HepG2 (cell line): ENCODE results near the gene SERTAD1. TPM values are rescaled to one million over a fixed set of nuclear protein-coding genes. Genes with fewer than 3 reads are reported as not detected.

ENCODE experiments used
- ARNT ChIP-seq: fragments of 450-650 bp; IDR thresholded peaks from 2 replicates; pipeline ENCODE4 v1.6.1; 2017
- ATAD3A ChIP-seq: sonication (generic); formaldehyde crosslinking; IDR thresholded peaks from 2 replicates; pipeline ENCODE4 v1.4.0; 2020; ENCODE audit warnings: missing genetic modification reagents
- BCLAF1 ChIP-seq: fragments of 450-650 bp; IDR thresholded peaks from 2 replicates; pipeline ENCODE4 v1.6.1; 2017; ENCODE audit warnings: mild to moderate bottlenecking
- EED ChIP-seq: sonication (generic); formaldehyde crosslinking; IDR thresholded peaks from 2 replicates; pipeline ENCODE4 v1.5.0; 2020; ENCODE audit warnings: mild to moderate bottlenecking, missing genetic modification reagents
- ELF1 ChIP-seq: sonication (generic); formaldehyde crosslinking; IDR thresholded peaks from 2 replicates; pipeline ENCODE4 v1.4.0; 2020; ENCODE audit warnings: missing genetic modification reagents
- GABPB1 ChIP-seq: IDR thresholded peaks from 2 replicates; pipeline ENCODE4 v1.6.1; 2016; ENCODE audit warnings: mild to moderate bottlenecking, missing genetic modification reagents, moderate library complexity, missing compliant biosample characterization
- GRHL1 ChIP-seq: sonication (generic); formaldehyde crosslinking; conservative IDR thresholded peaks from 2 replicates; pipeline ENCODE4 v1.8.0; 2022; ENCODE audit warnings: missing genetic modification reagents
- HHEX ChIP-seq: IDR thresholded peaks from 2 replicates; pipeline ENCODE4 v1.6.1; 2016; ENCODE audit warnings: control low read depth
- MTA3 ChIP-seq: sonication (generic); formaldehyde crosslinking; IDR thresholded peaks from 2 replicates; pipeline ENCODE4 v1.4.0; 2020; ENCODE audit warnings: missing genetic modification reagents
- NFE2 ChIP-seq: sonication (generic); formaldehyde crosslinking; IDR thresholded peaks from 2 replicates; pipeline ENCODE4 v1.4.0; 2020; ENCODE audit warnings: missing genetic modification reagents
- PCBP2 ChIP-seq: fragments of 200-400 bp; formaldehyde crosslinking; optimal IDR thresholded peaks from 2 replicates; pipeline ENCODE3; 2018; ENCODE audit warnings: low read length, low read depth; ENCODE audit not compliant: poor library complexity, severe bottlenecking
- RARA ChIP-seq: IDR thresholded peaks from 2 replicates; pipeline ENCODE4 v1.6.1; 2016; ENCODE audit warnings: missing genetic modification reagents, missing compliant biosample characterization
- SRSF4 ChIP-seq: fragments of 200-400 bp; formaldehyde crosslinking; IDR thresholded peaks from one replicate; pipeline ENCODE4 v1.6.1; 2018; ENCODE audit warnings: mild to moderate bottlenecking, low read depth, low read length, moderate library complexity; ENCODE audit not compliant: poor library complexity, severe bottlenecking
- TAF1 ChIP-seq: sonication (generic); formaldehyde crosslinking; IDR thresholded peaks from 2 replicates; pipeline ENCODE4 v1.4.0; 2020; ENCODE audit warnings: missing genetic modification reagents
- TEAD2 ChIP-seq: sonication (generic); formaldehyde crosslinking; IDR thresholded peaks from 2 replicates; pipeline ENCODE4 v1.9.0; 2021; ENCODE audit warnings: missing genetic modification reagents
- TFE3 ChIP-seq: IDR thresholded peaks from 2 replicates; pipeline ENCODE4 v1.6.1; 2016
- THYN1 ChIP-seq: sonication (generic); formaldehyde crosslinking; IDR thresholded peaks from 2 replicates; pipeline ENCODE4 v1.8.1; 2023; ENCODE audit warnings: low read depth, mild to moderate bottlenecking, moderate library complexity, missing genetic modification reagents, borderline replicate concordance
- ZNF260 ChIP-seq: sonication (generic); formaldehyde crosslinking; IDR thresholded peaks from 2 replicates; pipeline ENCODE4 v1.4.0; 2020; ENCODE audit warnings: missing genetic modification reagents, low read depth, mild to moderate bottlenecking, borderline replicate concordance
- ZNF558 ChIP-seq: sonication (generic); formaldehyde crosslinking; IDR thresholded peaks from 2 replicates; pipeline ENCODE4 v1.9.0; 2022; ENCODE audit warnings: mild to moderate bottlenecking, missing genetic modification reagents, borderline replicate concordance
- ZNF615 ChIP-seq: sonication (generic); formaldehyde crosslinking; IDR thresholded peaks from 2 replicates; pipeline ENCODE4 v1.5.0; 2020; ENCODE audit warnings: mild to moderate bottlenecking, missing genetic modification reagents, borderline replicate concordance
- polyA plus RNA-seq, 8 experiments: library from polyadenylated mRNA; depleted of rRNA in 3 of 8; stranded (reverse) in 7 of 8; unstranded in 1 of 8; fragments of >200 nt; fragmentation: Illumina TruSeq in 4 of 8; extraction: Trizol in 4 of 8; gene quantifications; 2 replicates each; pipeline versions ENCODE4 v1.2.1 to v1.2.3, GENCODE V29; 2011 to 2016; ENCODE audit warnings: low read depth in 4 of 8, missing spikeins in 1 of 8, mixed read lengths in 1 of 8; ENCODE audit not compliant: insufficient read depth in 1 of 8
- total RNA-seq, 5 experiments: library from RNA; depleted of rRNA; stranded (reverse); fragments of >200 nt; fragmentation: Illumina TruSeq; extraction: Trizol; gene quantifications; 2 replicates each; pipeline ENCODE4 v1.2.3, GENCODE V29; 2016; ENCODE audit warnings: low read depth in 1 of 5
- TF ChIP-seq, protein P1 (sequence below): IDR thresholded peaks from 2 replicates; pipeline ENCODE4 v1.6.1; 2016; ENCODE audit warnings: missing compliant biosample characterization, missing genetic modification reagents, borderline replicate concordance
- TF ChIP-seq, protein P2 (sequence below): sonication (generic); formaldehyde crosslinking; IDR thresholded peaks from 2 replicates; pipeline ENCODE4 v1.4.0; 2020; ENCODE audit warnings: missing genetic modification reagents, borderline replicate concordance

Gene SERTAD1
- total and polyA plus RNA-seq, 2 of the 13 experiments (the other 11 are each of a cell fraction or from before 2014, with no cell fraction given), result 4.3 to 4.5 TPM

DNA sequence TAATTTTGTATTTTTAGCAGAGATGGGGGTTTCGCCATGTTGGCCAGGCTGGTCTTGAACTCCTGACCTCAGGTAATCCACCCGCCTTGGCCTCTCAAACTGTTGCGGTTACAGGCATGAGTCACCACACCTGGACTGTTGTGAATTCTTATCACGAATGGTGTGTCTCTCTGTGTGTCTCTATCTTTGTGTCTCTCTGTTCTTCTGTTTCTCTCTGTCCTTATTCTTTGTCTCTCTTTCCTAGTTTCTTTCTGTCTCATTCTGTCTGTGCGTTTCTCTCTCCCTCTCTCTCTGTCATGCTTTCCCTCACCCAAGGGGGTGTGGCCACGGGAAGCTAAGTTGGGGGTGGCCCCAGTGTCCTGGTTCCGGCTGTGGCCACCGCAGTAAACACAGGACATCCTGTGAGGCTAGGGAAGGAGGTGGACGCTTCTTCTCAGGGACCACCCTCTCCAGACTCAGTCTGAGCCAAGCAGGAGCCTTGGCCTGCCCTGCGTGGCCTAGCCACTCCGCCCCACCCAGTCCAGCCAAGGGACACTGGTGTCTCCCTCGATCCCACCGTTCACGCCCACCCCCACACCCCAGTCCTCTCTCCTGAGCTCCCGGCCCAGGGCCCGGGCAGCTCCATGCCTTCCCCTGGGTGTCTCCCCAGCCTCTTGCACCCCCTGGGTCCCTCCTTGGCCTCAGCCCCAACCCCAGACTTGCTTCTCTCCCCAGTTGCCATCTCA is 8.7 kb downstream of the SERTAD1 start (continued):
- TF ChIP-seq, protein P1, sequence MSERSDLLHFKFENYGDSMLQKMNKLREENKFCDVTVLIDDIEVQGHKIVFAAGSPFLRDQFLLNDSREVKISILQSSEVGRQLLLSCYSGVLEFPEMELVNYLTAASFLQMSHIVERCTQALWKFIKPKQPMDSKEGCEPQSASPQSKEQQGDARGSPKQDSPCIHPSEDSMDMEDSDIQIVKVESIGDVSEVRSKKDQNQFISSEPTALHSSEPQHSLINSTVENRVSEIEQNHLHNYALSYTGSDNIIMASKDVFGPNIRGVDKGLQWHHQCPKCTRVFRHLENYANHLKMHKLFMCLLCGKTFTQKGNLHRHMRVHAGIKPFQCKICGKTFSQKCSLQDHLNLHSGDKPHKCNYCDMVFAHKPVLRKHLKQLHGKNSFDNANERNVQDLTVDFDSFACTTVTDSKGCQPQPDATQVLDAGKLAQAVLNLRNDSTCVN, result no peak
- TF ChIP-seq MTA3 (CRISPR knock-in tag) (no peak), GRHL1 (CRISPR knock-in tag) (no peak), SRSF4 (no peak), ZNF558 (CRISPR knock-in tag) (no peak), EED (CRISPR knock-in tag) (no peak), NFE2 (CRISPR knock-in tag) (no peak), HHEX (CRISPR knock-in tag) (no peak), RARA (CRISPR knock-in tag) (peak; percentile 69), ZNF615 (no peak), THYN1 (CRISPR knock-in tag) (no peak), ARNT (no peak), TAF1 (CRISPR knock-in tag) (peak; percentile 62; the same call in 1 of the 2 replicates), BCLAF1 (no peak), TFE3 (peak; percentile 39; the same call in 1 of the 2 replicates), ELF1 (0 out of 2 replicates have a peak, but pooled peaks have one; percentile 27), GABPB1 (peak; percentile 56), ZNF260 (CRISPR knock-in tag) (no peak), TEAD2 (no peak), PCBP2 (no peak), ATAD3A (CRISPR knock-in tag) (no peak)
- TF ChIP-seq, protein P2, sequence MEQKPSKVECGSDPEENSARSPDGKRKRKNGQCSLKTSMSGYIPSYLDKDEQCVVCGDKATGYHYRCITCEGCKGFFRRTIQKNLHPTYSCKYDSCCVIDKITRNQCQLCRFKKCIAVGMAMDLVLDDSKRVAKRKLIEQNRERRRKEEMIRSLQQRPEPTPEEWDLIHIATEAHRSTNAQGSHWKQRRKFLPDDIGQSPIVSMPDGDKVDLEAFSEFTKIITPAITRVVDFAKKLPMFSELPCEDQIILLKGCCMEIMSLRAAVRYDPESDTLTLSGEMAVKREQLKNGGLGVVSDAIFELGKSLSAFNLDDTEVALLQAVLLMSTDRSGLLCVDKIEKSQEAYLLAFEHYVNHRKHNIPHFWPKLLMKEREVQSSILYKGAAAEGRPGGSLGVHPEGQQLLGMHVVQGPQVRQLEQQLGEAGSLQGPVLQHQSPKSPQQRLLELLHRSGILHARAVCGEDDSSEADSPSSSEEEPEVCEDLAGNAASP (CRISPR knock-in tag), result no peak
